GM12891 (cell line): ENCODE results near the gene MXI1.

Experiments used
- POLR2A ChIP-seq: IDR thresholded peaks from 2 replicates; pipeline ENCODE4 v1.6.1; 2011; ENCODE audit warnings: low read depth, low read length, control low read depth
- POLR2AphosphoS5 ChIP-seq: IDR thresholded peaks from 2 replicates; pipeline ENCODE4 v1.6.1; 2011; ENCODE audit warnings: low read depth, low read length, control low read depth
- POU2F2 ChIP-seq: IDR thresholded peaks from 2 replicates; pipeline ENCODE4 v1.6.1; 2011; ENCODE audit warnings: low read depth, mild to moderate bottlenecking, control low read depth, low read length, moderate library complexity
- SPI1 ChIP-seq: IDR thresholded peaks from 2 replicates; pipeline ENCODE4 v1.6.1; 2011; ENCODE audit warnings: low read depth, low read length, control low read depth
- TAF1 ChIP-seq: IDR thresholded peaks from 2 replicates; pipeline ENCODE4 v1.6.1; 2011; ENCODE audit warnings: low read depth, low read length, control low read depth

GRCh38 chr10:110324201-110324804, 116.9 kb downstream of the MXI1 start:
- no peak for TF ChIP-seq POLR2A
- no peak for TF ChIP-seq POLR2AphosphoS5
- TF ChIP-seq SPI1, result no peak
- no peak for TF ChIP-seq TAF1
- TF ChIP-seq POU2F2, result no peak
